Inferior parietal cortex (tissue), 1 donor: Measurements from ENCODE around the gene KRTAP4-9.
"Not testable (repeated sequence)": the region's sequence is repeated elsewhere in the genome, so short reads cannot be mapped to it uniquely, and the experiment has no call there.

Experiments used
- DNase-seq: peaks from one replicate; pipeline ENCODE4 v3.0.0-alpha.2; 2016; ENCODE audit errors: extremely low spot score

KRTAP4-9 gene

GRCh38 chr17:41131979-41132378 is 26.8 kb downstream of the KRTAP4-9 start:
- no peak for DNase-seq

- no peak for DNase-seq
These were observed 28.9 kb downstream of the KRTAP4-9 start for GRCh38 chr17:41133880-41134735.

GRCh38 chr17:41139865-41140264 is 34.7 kb downstream of the KRTAP4-9 start:
- DNase-seq: not testable (repeated sequence)

GRCh38 chr17:41140360-41141131 is 35.4 kb downstream of the KRTAP4-9 start, which contains the start of gene KRTAP4-6:
Gene KRTAP4-6, minus strand, starts transcription at chr17:41140544. Its CDS starts 57 bp downstream, at chr17:41140487.
- no peak for DNase-seq

GRCh38 chr17:41141361-41141760 is 36.2 kb downstream of the KRTAP4-9 start:
- no peak for DNase-seq

GRCh38 chr17:41144846-41145245 is 39.7 kb downstream of the KRTAP4-9 start:
- DNase-seq: no peak

GRCh38 chr17:41145261-41145660 is 40.1 kb downstream of the KRTAP4-9 start:
- DNase-seq: no peak

GRCh38 chr17:41147531-41148204 is 42.5 kb downstream of the KRTAP4-9 start:
- no peak for DNase-seq

GRCh38 chr17:41148971-41149651 is 43.9 kb downstream of the KRTAP4-9 start:
- not testable (repeated sequence) for DNase-seq

GRCh38 chr17:41149652-41149985 is 44.4 kb downstream of the KRTAP4-9 start, which contains the start of gene KRTAP4-5:
Gene KRTAP4-5, minus strand, starts transcription at chr17:41149825. Its CDS starts 58 bp downstream, at chr17:41149767.
- no peak for DNase-seq

- no peak for DNase-seq
These were observed 44.8 kb downstream of the KRTAP4-9 start for GRCh38 chr17:41150026-41150425.

- DNase-seq: no peak
These were observed 46.3 kb downstream of the KRTAP4-9 start for GRCh38 chr17:41151525-41151924.

GRCh38 chr17:41153856-41154255 is 48.7 kb downstream of the KRTAP4-9 start:
- DNase-seq: no peak
